ENCODE data around the gene TTLL11. TPM values are rescaled to one million over a fixed set of nuclear protein-coding genes. Genes with fewer than 3 reads are reported as not detected.

TTLL11 gene
- total and polyA plus RNA-seq, 2 of the 8 experiments (the other 6 are each of a cell fraction or from before 2014, with no cell fraction given): 0.56 to 0.80 TPM

DNA sequence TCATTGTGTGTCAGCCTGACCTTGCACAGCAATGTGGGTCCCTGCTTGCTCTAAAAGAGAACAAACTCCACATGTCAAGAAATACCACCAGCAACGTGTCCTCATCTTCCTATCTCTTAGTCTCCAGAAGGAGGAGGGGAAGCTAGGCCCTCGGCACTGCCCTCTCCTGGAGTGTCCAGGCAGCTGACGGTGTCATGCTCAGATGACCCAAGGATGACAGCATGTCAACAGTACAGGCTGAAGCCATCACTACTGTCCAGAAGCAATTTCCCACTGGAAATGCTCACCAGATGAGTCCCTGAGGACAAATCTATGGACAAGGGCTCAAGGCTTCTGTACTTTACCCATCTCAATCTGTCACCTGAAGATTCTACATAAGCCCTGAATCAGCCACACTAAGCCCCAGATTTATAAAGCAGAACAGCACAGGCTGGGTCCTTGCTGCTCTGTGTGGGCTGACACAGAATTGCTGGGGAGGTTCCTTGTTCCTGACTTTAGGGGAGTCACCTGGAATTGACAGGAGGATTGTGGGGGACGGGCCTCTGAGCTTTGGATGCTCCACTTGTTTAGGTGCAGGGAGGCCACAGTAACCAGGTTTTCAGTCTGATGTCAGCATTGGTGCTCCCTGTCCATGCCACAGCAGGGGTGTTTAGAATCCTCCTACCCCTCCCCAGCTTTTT is 231.5 kb downstream of the TTLL11 start:
- Histone ChIP-seq H3K4ac (replicated peaks; ENCODE audit: insufficient read length, low read depth, low read length) (no peak overlapping the region), H2BK12ac (ENCODE audit: low read depth, low read length) (no peak overlapping the region), H3K23ac (ENCODE audit: insufficient read length) (no peak overlapping the region), H4K91ac (replicated peaks; ENCODE audit: insufficient read length, low read length) (no peak overlapping the region), H2BK20ac (ENCODE audit: low read length) (0 out of 2 replicates have a peak overlapping the region, but pooled peaks have one; percentile 34), H3K4me1 (replicated peaks in 1 of 4; ENCODE audit: control insufficient read depth in 3 of 4, insufficient read depth in 4 of 4, low read length in 3 of 4) (peaks cover 0 to 8% (median 2%) of the 10 kb centered on the region in 4 experiments; a peak in 6 of 7 replicates), H3K27ac (ENCODE audit: low read depth, low read length) (no peak overlapping the region), H3K36me3 (ENCODE audit: control insufficient read depth in 2 of 4, insufficient read depth in 4 of 4, low read length in 3 of 4) (no peaks in the 10 kb centered on the region), H3K27me3 (replicated peaks in 1 of 4; ENCODE audit: control insufficient read depth in 3 of 4, extremely low read depth in 1 of 4, insufficient read depth in 3 of 4, low read length in 3 of 4) (no peaks in the 10 kb centered on the region), H3K4me3 (ENCODE audit: extremely low read depth in 1 of 4, insufficient read depth in 2 of 4, low read depth in 3 of 4, low read length in 4 of 4) (no peak overlapping the region), H3K9me3 (ENCODE audit: insufficient read depth in 2 of 2, low read depth in 1 of 2, low read length in 1 of 2) (no peaks in the 10 kb centered on the region), H3K9ac (replicated peaks in 1 of 4; ENCODE audit: extremely low read depth in 1 of 4, low read depth in 3 of 4, low read length in 3 of 4) (no peak overlapping the region), H3K79me2 (ENCODE audit: control insufficient read depth in 1 of 2, insufficient read depth in 2 of 2, low read length in 2 of 2) (no peaks in the 10 kb centered on the region), H3K79me1 (ENCODE audit: low read depth, low read length) (no peaks in the 10 kb centered on the region), H2BK5ac (ENCODE audit: low read depth, low read length) (no peak overlapping the region), H3K23me2 (ENCODE audit: low read depth, low read length) (no peaks in the 10 kb centered on the region), H2BK120ac (replicated peaks; ENCODE audit: low read depth, low read length) (no peak overlapping the region), H3K4me2 (ENCODE audit: insufficient read depth in 1 of 2, low read depth in 2 of 2, low read length in 2 of 2) (no peak overlapping the region), H4K20me1 (replicated peaks in 1 of 2; ENCODE audit: control insufficient read depth in 1 of 2, insufficient read depth in 2 of 2, low read length in 2 of 2) (no peaks in the 10 kb centered on the region), H3K14ac (ENCODE audit: insufficient read length) (no peak overlapping the region), H4K5ac (ENCODE audit: insufficient read length, low read depth, low read length) (no peak overlapping the region), H4K8ac (ENCODE audit: extremely low read depth, insufficient read depth, low read length) (no peak overlapping the region), H2AK5ac (ENCODE audit: low read depth, low read length) (no peak overlapping the region), H3K18ac (ENCODE audit: extremely low read depth, low read length) (no peak overlapping the region), H3K56ac (replicated peaks; ENCODE audit: insufficient read length, low read depth, low read length) (no peak overlapping the region), H2AFZ (ENCODE audit: low read length) (no peak overlapping the region), H2BK15ac (ENCODE audit: low read length) (no peak overlapping the region)
- CTCF ChIA-PET (ENCODE audit: partially characterized antibody): interaction anchor here (0.6 to 4.0 kb wide), 38 partner anchors 10 to 315 kb away, joined by 3 to 21 read pairs (median 4); no protein-coding TSS in a partner anchor
- TF ChIP-seq GABPA (IDR thresholded peaks at IDR 0.05; ENCODE audit: borderline replicate concordance, insufficient read depth, low read length): no peak
- peak in 1 of 2 experiments; percentile 83; a peak in 2 of 4 replicates for TF ChIP-seq SIN3A (conservative IDR thresholded peaks at IDR 0.05 in 1 of 2, IDR thresholded peaks at IDR 0.05 in 1 of 2; ENCODE audit: low read depth in 1 of 2, low read length in 2 of 2)
- TF ChIP-seq CEBPB (IDR thresholded peaks at IDR 0.05; ENCODE audit: low read depth, low read length): 0 out of 2 replicates have a peak, but pooled peaks have one; percentile 2
- TF ChIP-seq, protein P1, sequence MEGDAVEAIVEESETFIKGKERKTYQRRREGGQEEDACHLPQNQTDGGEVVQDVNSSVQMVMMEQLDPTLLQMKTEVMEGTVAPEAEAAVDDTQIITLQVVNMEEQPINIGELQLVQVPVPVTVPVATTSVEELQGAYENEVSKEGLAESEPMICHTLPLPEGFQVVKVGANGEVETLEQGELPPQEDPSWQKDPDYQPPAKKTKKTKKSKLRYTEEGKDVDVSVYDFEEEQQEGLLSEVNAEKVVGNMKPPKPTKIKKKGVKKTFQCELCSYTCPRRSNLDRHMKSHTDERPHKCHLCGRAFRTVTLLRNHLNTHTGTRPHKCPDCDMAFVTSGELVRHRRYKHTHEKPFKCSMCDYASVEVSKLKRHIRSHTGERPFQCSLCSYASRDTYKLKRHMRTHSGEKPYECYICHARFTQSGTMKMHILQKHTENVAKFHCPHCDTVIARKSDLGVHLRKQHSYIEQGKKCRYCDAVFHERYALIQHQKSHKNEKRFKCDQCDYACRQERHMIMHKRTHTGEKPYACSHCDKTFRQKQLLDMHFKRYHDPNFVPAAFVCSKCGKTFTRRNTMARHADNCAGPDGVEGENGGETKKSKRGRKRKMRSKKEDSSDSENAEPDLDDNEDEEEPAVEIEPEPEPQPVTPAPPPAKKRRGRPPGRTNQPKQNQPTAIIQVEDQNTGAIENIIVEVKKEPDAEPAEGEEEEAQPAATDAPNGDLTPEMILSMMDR (IDR thresholded peaks at IDR 0.05; ENCODE audit: control extremely low read depth in 1 of 3, insufficient read depth in 1 of 3, low read depth in 1 of 3, low read length in 3 of 3): peak; percentile 81 to 91 (median 91)
- peak; percentile 37 for TF ChIP-seq CREB1 (IDR thresholded peaks at IDR 0.05)
- peak; percentile 64 to 77 for TF ChIP-seq RAD21 (IDR thresholded peaks at IDR 0.05 in 1 of 2, conservative IDR thresholded peaks at IDR 0.05 in 1 of 2; ENCODE audit: low read depth in 2 of 2, low read length in 2 of 2)
- no peak for TF ChIP-seq E2F6 (IDR thresholded peaks at IDR 0.05)
- DNase-seq (ENCODE audit: low read depth in 1 of 2, low spot score in 2 of 2) (peak in 1 of 2 experiments; percentile 57), FAIRE-seq (peak; percentile 57)
- POLR2A ChIA-PET (ENCODE audit: partially characterized antibody): no interaction called here
- 70% methylated on average over 4 of the region's 4 CpGs; no CpG with 5 or more reads in 1 of the 2 experiments for WGBS, 2 experiments (ENCODE audit: extremely low coverage in 1 of 2, insufficient coverage in 1 of 2, insufficient read length in 1 of 2, insufficient replicate concordance in 2 of 2, low coverage in 1 of 2, low lambda C conversion rate in 2 of 2, missing lambda C conversion rate in 1 of 2)

All from H1 (cell line).